DOHH2 (cell line): ENCODE measurements around the gene MKRN3.

Experiments
- H3F3A ChIP-seq: fragments of 200-600 bp; sonication (generic), shearing (Covaris generic); 2 replicates; pipeline ENCODE4 v1.6.0; 2016; ENCODE audit warnings: antibody characterized with exemption, mild to moderate bottlenecking; ENCODE audit not compliant: control insufficient read depth, insufficient read depth
- H3K27ac ChIP-seq: fragments of 200-600 bp; sonication (generic); 2 replicates; pipeline ENCODE4 v1.5.1; 2014; ENCODE audit warnings: low read depth, mild to moderate bottlenecking, low read length, moderate library complexity
- H3K27me3 ChIP-seq: fragments of 200-600 bp; sonication (generic); 2 replicates; pipeline ENCODE4 v1.6.1; 2014; ENCODE audit warnings: mild to moderate bottlenecking, low read length, mixed read lengths; ENCODE audit not compliant: control insufficient read depth
- H3K36me3 ChIP-seq: fragments of 200-600 bp; sonication (generic); 2 replicates; pipeline ENCODE4 v1.6.1; 2014; ENCODE audit warnings: mild to moderate bottlenecking, low read length, moderate library complexity, mixed read lengths; ENCODE audit not compliant: control insufficient read depth
- H3K4me1 ChIP-seq: fragments of 200-600 bp; sonication (generic); 2 replicates; pipeline ENCODE4 v1.6.1; 2014; ENCODE audit warnings: mild to moderate bottlenecking, low read length, mixed read lengths; ENCODE audit not compliant: control insufficient read depth
- H3K4me2 ChIP-seq: fragments of 200-600 bp; sonication (generic); 2 replicates; pipeline ENCODE4 v1.6.0; 2014; ENCODE audit warnings: mild to moderate bottlenecking, low read length, moderate library complexity
- H3K4me3 ChIP-seq: fragments of 200-600 bp; sonication (generic); 2 replicates; pipeline ENCODE4 v1.5.1; 2014; ENCODE audit warnings: mild to moderate bottlenecking, low read length, mixed read lengths
- H3K79me2 ChIP-seq: fragments of 200-600 bp; sonication (generic); 2 replicates; pipeline ENCODE4 v1.6.1; 2014; ENCODE audit warnings: mild to moderate bottlenecking, low read length, mixed read lengths; ENCODE audit not compliant: control insufficient read depth
- H3K9me2 ChIP-seq: fragments of 200-600 bp; sonication (generic); replicated peaks from 2 replicates; pipeline ENCODE4 v1.6.1; 2014; ENCODE audit warnings: mild to moderate bottlenecking, low read length, mixed read lengths; ENCODE audit not compliant: control insufficient read depth
- H3K9me3 ChIP-seq: fragments of 200-600 bp; sonication (generic); 2 replicates; pipeline ENCODE4 v1.6.1; 2014; ENCODE audit warnings: antibody characterized with exemption, low read length, mixed read lengths; ENCODE audit not compliant: control insufficient read depth, insufficient read depth
- H4K20me1 ChIP-seq: fragments of 200-600 bp; sonication (generic); 2 replicates; pipeline ENCODE4 v1.6.0; 2014; ENCODE audit warnings: low read depth, mild to moderate bottlenecking, antibody characterized with exemption, low read length, moderate library complexity; ENCODE audit not compliant: control insufficient read depth, insufficient read depth
- EZH2phosphoT487 ChIP-seq: fragments of 200-600 bp; sonication (generic); IDR thresholded peaks from 2 replicates; pipeline ENCODE4 v1.6.1; 2017; ENCODE audit warnings: borderline replicate concordance, mild to moderate bottlenecking, antibody characterized with exemption, low read length, moderate library complexity, mixed read lengths
- TF ChIP-seq, protein P1 (sequence below): fragments of 200-600 bp; sonication (generic); IDR thresholded peaks from one replicate; pipeline ENCODE4 v1.5.1; 2014; ENCODE audit warnings: antibody characterized with exemption, mild to moderate bottlenecking, low read depth, low read length; ENCODE audit not compliant: poor library complexity, severe bottlenecking

The MKRN3 gene

GRCh38 chr15:23561914-23562313 lies 3.6 kb upstream of the MKRN3 start:
- H3F3A ChIP-seq, result no peaks in the 10 kb centered on the region
- no peak overlapping the region for H3K4me3 ChIP-seq
- H3K79me2 ChIP-seq, result no peaks in the 10 kb centered on the region
- H3K27me3 ChIP-seq, result no peaks in the 10 kb centered on the region
- no peak overlapping the region for H3K27ac ChIP-seq
- H3K9me3 ChIP-seq, result no peaks in the 10 kb centered on the region
- no peak overlapping the region for H3K4me2 ChIP-seq
- H3K4me1 ChIP-seq, result no peaks in the 10 kb centered on the region
- no peaks in the 10 kb centered on the region for H3K36me3 ChIP-seq
- H3K9me2 ChIP-seq, result no peaks in the 10 kb centered on the region
- no peak for TF ChIP-seq EZH2phosphoT487
- TF ChIP-seq, protein P1, sequence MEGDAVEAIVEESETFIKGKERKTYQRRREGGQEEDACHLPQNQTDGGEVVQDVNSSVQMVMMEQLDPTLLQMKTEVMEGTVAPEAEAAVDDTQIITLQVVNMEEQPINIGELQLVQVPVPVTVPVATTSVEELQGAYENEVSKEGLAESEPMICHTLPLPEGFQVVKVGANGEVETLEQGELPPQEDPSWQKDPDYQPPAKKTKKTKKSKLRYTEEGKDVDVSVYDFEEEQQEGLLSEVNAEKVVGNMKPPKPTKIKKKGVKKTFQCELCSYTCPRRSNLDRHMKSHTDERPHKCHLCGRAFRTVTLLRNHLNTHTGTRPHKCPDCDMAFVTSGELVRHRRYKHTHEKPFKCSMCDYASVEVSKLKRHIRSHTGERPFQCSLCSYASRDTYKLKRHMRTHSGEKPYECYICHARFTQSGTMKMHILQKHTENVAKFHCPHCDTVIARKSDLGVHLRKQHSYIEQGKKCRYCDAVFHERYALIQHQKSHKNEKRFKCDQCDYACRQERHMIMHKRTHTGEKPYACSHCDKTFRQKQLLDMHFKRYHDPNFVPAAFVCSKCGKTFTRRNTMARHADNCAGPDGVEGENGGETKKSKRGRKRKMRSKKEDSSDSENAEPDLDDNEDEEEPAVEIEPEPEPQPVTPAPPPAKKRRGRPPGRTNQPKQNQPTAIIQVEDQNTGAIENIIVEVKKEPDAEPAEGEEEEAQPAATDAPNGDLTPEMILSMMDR, result no peak
- H4K20me1 ChIP-seq, result no peaks in the 10 kb centered on the region

DNA sequence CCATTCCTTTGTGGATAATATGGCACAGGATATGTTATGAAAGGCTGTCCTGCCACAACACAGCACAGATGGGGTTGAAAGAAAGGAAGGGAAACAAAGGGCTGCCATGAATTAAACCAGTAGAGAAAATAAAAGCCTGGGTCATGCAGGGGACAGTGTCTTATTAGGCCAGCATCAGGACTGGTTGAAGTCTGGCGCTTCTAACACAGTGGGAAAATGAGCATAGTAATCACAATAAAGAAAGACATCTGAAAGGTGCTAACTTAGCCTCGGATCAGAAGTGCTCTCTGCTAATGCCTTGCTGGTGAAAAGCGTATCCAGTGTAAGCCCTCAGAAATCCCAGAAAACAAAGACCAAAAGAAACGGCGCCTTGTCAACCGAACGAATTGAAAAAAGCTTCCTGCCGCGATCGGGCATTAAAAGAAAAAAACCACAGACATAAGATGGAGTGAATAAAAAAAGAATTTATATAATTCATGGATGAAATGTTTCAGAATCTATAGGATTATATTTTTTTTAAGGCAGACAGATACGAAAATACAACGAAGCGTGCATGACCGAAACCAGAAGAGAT lies 566 bp upstream of the MKRN3 start:
- H3K9me2 ChIP-seq, result no peaks in the 10 kb centered on the region
- no peaks in the 10 kb centered on the region for H3K27me3 ChIP-seq
- H3K27ac ChIP-seq, result no peak overlapping the region
- no peaks in the 10 kb centered on the region for H4K20me1 ChIP-seq
- TF ChIP-seq, protein P1, result no peak
- no peak for TF ChIP-seq EZH2phosphoT487
- H3K36me3 ChIP-seq, result no peaks in the 10 kb centered on the region
- no peaks in the 10 kb centered on the region for H3K4me1 ChIP-seq
- H3K4me3 ChIP-seq, result no peak overlapping the region
- H3F3A ChIP-seq, result no peaks in the 10 kb centered on the region
- no peaks in the 10 kb centered on the region for H3K79me2 ChIP-seq
- H3K9me3 ChIP-seq, result no peaks in the 10 kb centered on the region
- H3K4me2 ChIP-seq, result no peak overlapping the region

DNA sequence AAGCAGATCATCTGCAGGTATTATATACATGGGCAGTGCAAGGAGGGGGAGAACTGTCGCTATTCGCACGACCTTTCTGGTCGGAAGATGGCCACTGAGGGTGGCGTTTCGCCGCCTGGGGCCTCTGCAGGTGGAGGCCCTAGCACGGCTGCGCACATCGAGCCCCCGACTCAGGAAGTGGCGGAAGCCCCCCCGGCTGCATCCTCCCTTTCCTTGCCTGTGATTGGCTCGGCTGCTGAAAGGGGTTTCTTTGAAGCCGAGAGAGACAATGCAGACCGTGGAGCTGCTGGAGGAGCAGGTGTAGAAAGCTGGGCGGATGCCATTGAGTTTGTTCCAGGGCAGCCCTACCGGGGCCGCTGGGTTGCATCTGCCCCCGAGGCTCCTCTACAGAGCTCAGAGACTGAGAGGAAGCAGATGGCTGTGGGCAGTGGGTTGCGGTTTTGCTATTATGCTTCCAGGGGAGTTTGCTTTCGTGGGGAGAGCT lies 639 bp downstream of the MKRN3 start:
- Histone ChIP-seq H3K9me2 (no peaks in the 10 kb centered on the region), H3K4me3 (no peak overlapping the region), H3K4me2 (no peak overlapping the region), H3K36me3 (no peaks in the 10 kb centered on the region), H3F3A (no peaks in the 10 kb centered on the region), H4K20me1 (no peaks in the 10 kb centered on the region), H3K27ac (no peak overlapping the region), H3K27me3 (no peaks in the 10 kb centered on the region), H3K4me1 (no peaks in the 10 kb centered on the region), H3K9me3 (no peaks in the 10 kb centered on the region), H3K79me2 (no peaks in the 10 kb centered on the region)
- TF ChIP-seq EZH2phosphoT487, result no peak
- TF ChIP-seq, protein P1, result no peak

DNA sequence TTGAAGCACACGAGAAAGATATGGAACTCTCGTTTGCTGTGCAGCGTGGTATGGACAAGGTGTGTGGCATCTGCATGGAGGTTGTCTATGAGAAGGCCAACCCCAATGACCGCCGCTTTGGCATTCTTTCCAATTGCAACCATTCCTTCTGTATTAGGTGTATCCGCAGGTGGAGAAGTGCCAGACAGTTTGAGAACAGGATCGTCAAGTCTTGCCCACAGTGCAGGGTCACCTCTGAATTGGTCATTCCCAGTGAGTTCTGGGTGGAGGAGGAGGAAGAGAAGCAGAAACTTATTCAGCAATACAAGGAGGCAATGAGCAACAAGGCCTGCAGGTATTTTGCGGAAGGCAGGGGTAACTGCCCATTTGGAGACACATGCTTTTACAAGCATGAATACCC lies 1.2 kb downstream of the MKRN3 start:
- H3F3A ChIP-seq, result no peaks in the 10 kb centered on the region
- no peaks in the 10 kb centered on the region for H4K20me1 ChIP-seq
- TF ChIP-seq, protein P1, result no peak
- no peak for TF ChIP-seq EZH2phosphoT487
- no peaks in the 10 kb centered on the region for H3K9me2 ChIP-seq
- H3K4me1 ChIP-seq, result no peaks in the 10 kb centered on the region
- H3K36me3 ChIP-seq, result no peaks in the 10 kb centered on the region
- H3K9me3 ChIP-seq, result no peaks in the 10 kb centered on the region
- H3K27me3 ChIP-seq, result no peaks in the 10 kb centered on the region
- no peaks in the 10 kb centered on the region for H3K79me2 ChIP-seq
- no peak overlapping the region for H3K27ac ChIP-seq
- no peak overlapping the region for H3K4me3 ChIP-seq
- H3K4me2 ChIP-seq, result no peak overlapping the region
